ENCODE measurements around the gene MICAL1.
A peak's percentile ranks its signal among the peaks of the same experiment; 100 is the strongest.

Gene MICAL1

GRCh38 chr6:109454496-109455436 is 806 bp downstream of the MICAL1 start:
- peaks cover 14% of the 10 kb centered on the region for H3K27me3 Mint-ChIP-seq (ENCODE audit: low read depth)

GRCh38 chr6:109453594-109454495 is 1.7 kb downstream of the MICAL1 start:
- H3K4me3 Mint-ChIP-seq = peak overlapping the region; percentile 79 to 97 (median 97)
- H3K27me3 Mint-ChIP-seq (ENCODE audit: low read depth) = peaks cover 14% of the 10 kb centered on the region
- no peak for TF ChIP-seq CTCF (IDR thresholded peaks at IDR 0.05; ENCODE audit: unreplicated experiment in 3 of 3)
- H3K9me3 Mint-ChIP-seq = no peaks in the 10 kb centered on the region
- H3K36me3 Mint-ChIP-seq (ENCODE audit: low read depth) = peaks cover 7% of the 10 kb centered on the region
- H3K27ac Mint-ChIP-seq = peak overlapping the region; percentile 70 to 85 (median 72)
- peaks cover 29% of the 10 kb centered on the region for H3K4me1 Mint-ChIP-seq

More at GRCh38 chr6:109454496-109455436, 806 bp downstream of the MICAL1 start:
- peak overlapping the region; percentile 70 to 85 (median 72) for H3K27ac Mint-ChIP-seq
- no peak for TF ChIP-seq CTCF (IDR thresholded peaks at IDR 0.05; ENCODE audit: unreplicated experiment in 3 of 3)
- H3K4me3 Mint-ChIP-seq = peak overlapping the region; percentile 97
- H3K36me3 Mint-ChIP-seq (ENCODE audit: low read depth) = peaks cover 7% of the 10 kb centered on the region
- H3K9me3 Mint-ChIP-seq = no peaks in the 10 kb centered on the region
- peaks cover 29% of the 10 kb centered on the region for H3K4me1 Mint-ChIP-seq

- Mint-ChIP-seq H3K36me3 (ENCODE audit: low read depth) (peaks cover 7% of the 10 kb centered on the region), H3K9me3 (no peaks in the 10 kb centered on the region), H3K27me3 (ENCODE audit: low read depth) (peaks cover 14% of the 10 kb centered on the region), H3K4me1 (peaks cover 29% of the 10 kb centered on the region), H3K4me3 (peak overlapping the region; percentile 40 to 97 (median 54)), H3K27ac (no peak overlapping the region)
- TF ChIP-seq CTCF (IDR thresholded peaks at IDR 0.05; ENCODE audit: unreplicated experiment in 3 of 3) = no peak
Measured at GRCh38 chr6:109453156-109453555, 2.4 kb downstream of the MICAL1 start.

GRCh38 chr6:109452181-109452580 is 3.4 kb downstream of the MICAL1 start:
- H3K27ac Mint-ChIP-seq = no peak overlapping the region
- peaks cover 10% of the 10 kb centered on the region for H3K27me3 Mint-ChIP-seq (ENCODE audit: low read depth)
- peaks cover 7% of the 10 kb centered on the region for H3K36me3 Mint-ChIP-seq (ENCODE audit: low read depth)
- H3K4me1 Mint-ChIP-seq = peaks cover 25% of the 10 kb centered on the region
- no peaks in the 10 kb centered on the region for H3K9me3 Mint-ChIP-seq
- TF ChIP-seq CTCF (IDR thresholded peaks at IDR 0.05; ENCODE audit: unreplicated experiment in 3 of 3) = no peak
- H3K4me3 Mint-ChIP-seq = peak overlapping the region; percentile 7 to 56 (median 43)

DNA sequence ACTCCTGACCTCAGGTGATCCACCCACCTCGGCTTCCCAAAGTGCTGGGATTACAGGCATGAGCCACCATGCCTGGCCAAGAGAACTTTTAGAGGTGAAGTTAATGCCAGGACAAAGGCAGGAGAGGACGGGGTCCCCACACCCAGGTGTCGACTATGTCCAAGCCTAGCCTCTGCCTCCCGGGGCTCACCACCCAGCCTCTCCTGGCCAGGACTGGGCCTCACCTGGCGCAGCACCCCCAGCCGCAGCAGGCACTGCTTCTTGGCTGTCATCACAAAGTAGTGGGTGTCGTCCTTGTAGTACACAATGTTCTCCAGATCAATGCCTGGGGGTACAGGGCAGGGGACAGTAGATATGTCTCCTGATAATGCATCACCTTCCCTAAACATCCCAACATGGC is 4.2 kb downstream of the MICAL1 start:
- H3K9me3 Mint-ChIP-seq = no peaks in the 10 kb centered on the region
- peaks cover 19% of the 10 kb centered on the region for H3K4me1 Mint-ChIP-seq
- TF ChIP-seq CTCF (IDR thresholded peaks at IDR 0.05; ENCODE audit: unreplicated experiment in 3 of 3) = no peak
- H3K27ac Mint-ChIP-seq = no peak overlapping the region
- H3K36me3 Mint-ChIP-seq (ENCODE audit: low read depth) = peaks cover 7% of the 10 kb centered on the region
- H3K27me3 Mint-ChIP-seq (ENCODE audit: low read depth) = peaks cover 4% of the 10 kb centered on the region
- peak overlapping the region in 1 of 3 experiments; percentile 14 for H3K4me3 Mint-ChIP-seq

All from nephron (organoid).